ENCODE results near the gene HECW1.

GRCh38 chr7:43456200-43456599 is 343.8 kb downstream of the HECW1 start:
- TF ChIP-seq RAD21 (IDR thresholded peaks at IDR 0.05) (no peak), CTCF (IDR thresholded peaks at IDR 0.05; ENCODE audit: low read depth, low read length, missing input control) (no peak), SP1 (IDR thresholded peaks at IDR 0.05) (no peak), JUND (IDR thresholded peaks at IDR 0.05) (no peak), MAX (IDR thresholded peaks at IDR 0.05) (no peak), ATF3 (IDR thresholded peaks at IDR 0.05) (no peak), GABPA (IDR thresholded peaks at IDR 0.05 in 1 of 2, conservative IDR thresholded peaks at IDR 0.05 in 1 of 2) (no peak)
